ENCODE measurements around the gene BRINP2.
"Not testable (repeated sequence)": the region's sequence is repeated elsewhere in the genome, so short reads cannot be mapped to it uniquely, and the experiment has no call there.

Gene BRINP2

DNA sequence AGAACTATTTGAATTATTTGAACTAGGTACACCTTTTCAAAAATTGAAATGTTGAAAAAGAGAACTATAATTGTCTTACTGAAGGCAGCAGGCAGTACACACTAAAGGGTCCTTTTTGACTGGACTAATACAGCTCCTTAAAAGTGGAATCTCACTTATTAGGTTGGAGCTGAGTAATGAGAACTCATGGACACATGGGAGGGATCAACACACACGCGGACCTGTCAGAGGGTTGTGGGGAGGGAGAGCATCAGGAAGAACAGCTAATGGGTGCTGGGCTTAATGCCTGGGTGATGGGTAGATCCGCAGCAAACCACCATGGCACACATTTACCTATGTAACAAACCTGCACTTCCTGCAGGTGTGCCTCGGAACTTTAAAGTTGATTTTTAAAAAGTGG, 145.0 kb downstream of the BRINP2 start:
- no peak overlapping the region for H3K4me3 ChIP-seq (ENCODE audit: low read length)
- TF ChIP-seq ZNF274 (IDR thresholded peaks at IDR 0.05; ENCODE audit: low read depth, low read length): no peak

DNA sequence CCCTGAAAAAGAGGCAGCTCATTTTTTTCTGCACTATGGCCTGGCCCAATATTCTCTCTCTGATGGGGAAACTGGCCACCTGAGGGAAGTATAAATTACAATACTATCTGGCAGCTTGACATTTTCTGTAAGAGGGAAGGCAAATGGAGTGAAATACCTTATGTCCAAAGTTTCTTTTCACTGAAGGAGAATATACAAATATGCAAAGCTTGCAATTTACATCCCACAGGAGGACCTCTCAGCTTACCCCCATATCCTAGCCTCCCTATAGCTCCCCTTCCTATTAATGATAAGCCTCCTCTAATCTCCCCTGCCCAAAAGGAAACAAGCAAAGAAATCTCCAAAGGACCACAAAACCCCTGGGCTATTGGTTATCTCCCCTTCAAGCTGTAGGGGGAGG, 150.7 kb downstream of the BRINP2 start:
- not testable (repeated sequence) for H3K4me3 ChIP-seq (ENCODE audit: low read length)

DNA sequence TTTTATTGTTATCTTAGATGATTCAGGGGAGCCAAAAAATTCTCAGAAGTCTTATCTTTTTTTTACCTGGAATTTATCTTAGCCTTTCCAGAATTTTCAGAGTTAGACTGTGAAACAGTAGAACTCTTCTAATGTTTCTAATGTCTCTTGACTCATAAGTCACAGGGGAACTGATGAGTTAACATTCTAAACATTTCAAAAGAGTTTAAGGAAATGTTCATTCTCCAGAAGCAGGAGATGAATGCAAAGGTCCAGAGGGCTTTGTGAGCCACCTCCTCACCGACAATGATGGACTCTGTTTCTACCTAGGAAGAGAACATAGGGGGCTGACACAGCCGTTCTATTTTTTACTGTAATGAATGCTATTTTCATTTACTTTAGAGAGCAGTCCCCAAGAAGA, 157.5 kb downstream of the BRINP2 start:
- no peak overlapping the region for H3K4me3 ChIP-seq (ENCODE audit: low read length)
- TF ChIP-seq ZNF274 (IDR thresholded peaks at IDR 0.05; ENCODE audit: low read depth, low read length): no peak

GRCh38 chr1:177329871-177330270, 159.1 kb downstream of the BRINP2 start:
- no peak for TF ChIP-seq ZNF274 (IDR thresholded peaks at IDR 0.05; ENCODE audit: low read depth, low read length)
- no peak overlapping the region for H3K4me3 ChIP-seq (ENCODE audit: low read length)
